NAMALWA (cell line): ENCODE data around the gene SDF2.
"Not testable (repeated sequence)": the region's sequence is repeated elsewhere in the genome, so short reads cannot be mapped to it uniquely, and the experiment has no call there.

ENCODE experiments used
- DNase-seq: peaks from one replicate; pipeline ENCODE4 v3.0.0-alpha.2; 2015; ENCODE audit warnings: low spot score

The SDF2 gene

DNA sequence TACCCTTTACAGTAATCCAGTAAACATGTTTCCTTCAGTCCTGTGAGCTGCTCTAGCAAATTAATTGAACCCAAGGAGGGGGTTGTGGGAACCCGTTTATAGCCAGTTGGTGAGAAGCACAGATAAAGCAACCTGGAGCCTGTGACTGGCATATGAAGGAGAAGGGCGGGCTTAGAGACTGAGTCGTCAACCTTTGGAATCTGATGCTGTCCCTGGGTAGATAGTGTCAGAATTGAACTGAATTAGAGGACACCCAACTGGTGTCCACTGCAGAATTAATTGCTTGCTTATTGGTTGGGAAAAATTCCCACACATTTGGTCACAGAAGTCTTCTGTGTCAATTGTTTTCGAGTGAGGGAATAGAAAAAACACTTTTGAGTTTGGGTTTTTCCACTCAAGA lies 34.9 kb downstream of the SDF2 start:
- no peak for DNase-seq

DNA sequence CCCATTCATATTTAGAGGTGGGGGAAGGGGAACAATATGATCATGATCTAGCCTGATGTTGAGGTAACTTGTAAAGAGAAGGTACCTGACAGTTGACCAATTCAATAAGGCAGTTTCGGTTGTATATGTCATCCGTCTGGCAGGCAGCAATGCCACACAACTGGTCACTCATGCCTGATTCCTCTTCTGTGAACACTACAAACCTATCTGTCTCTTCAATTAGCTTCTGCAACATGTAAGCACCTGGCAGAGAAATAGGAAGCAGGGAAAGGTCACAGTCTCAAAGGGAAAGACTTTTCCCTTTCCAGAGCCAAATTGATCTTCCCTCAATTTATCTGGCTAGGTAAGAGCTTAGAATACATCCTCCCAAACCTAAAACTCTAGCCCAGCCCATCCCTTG lies 37.6 kb downstream of the SDF2 start:
- no peak for DNase-seq

DNA sequence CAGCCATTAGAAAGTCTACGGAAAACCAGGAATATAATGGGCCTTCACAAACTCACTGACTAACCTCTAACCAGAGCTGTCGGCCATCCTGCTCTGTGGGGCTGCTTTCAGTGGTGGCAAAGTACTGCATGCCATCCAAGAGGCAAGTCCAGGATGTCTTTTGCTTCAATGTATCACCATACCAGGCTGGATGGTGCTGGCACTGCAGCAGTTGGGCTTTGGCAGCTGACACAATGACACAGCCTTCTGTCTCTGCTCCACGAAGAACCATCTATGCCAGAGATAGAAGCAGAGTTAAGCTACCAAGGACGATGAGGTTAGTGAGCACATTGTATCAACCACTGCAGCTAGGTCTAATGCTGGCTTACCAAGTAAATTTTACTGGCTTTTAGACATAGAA lies 38.0 kb downstream of the SDF2 start:
- DNase-seq, result no peak

- DNase-seq, result no peak
These were observed 39.5 kb downstream of the SDF2 start for GRCh38 chr17:28622186-28622585.

- DNase-seq, result no peak
These were observed 41.7 kb downstream of the SDF2 start for GRCh38 chr17:28620010-28620409.

DNA sequence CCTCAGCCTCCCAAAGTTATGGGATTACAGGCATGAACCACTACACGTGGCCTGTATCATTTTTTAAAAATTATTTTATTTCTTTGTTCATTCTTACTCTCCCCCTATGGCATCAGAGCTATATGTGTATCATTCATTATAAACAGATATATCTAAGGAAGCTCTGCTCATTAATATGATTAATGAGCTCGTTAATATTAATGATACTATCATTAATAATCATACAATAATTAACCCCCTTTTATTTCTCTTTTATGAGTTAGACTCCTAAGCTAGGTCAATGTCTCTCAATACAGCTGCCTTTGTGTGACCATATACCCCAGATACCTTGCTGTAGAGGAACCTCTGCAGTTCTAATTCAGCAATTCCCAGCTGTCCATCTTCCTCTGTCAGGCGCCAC lies 43.2 kb downstream of the SDF2 start:
- DNase-seq, result no peak

- DNase-seq, result no peak
These were observed 45.4 kb downstream of the SDF2 start for GRCh38 chr17:28616281-28616680.

DNA sequence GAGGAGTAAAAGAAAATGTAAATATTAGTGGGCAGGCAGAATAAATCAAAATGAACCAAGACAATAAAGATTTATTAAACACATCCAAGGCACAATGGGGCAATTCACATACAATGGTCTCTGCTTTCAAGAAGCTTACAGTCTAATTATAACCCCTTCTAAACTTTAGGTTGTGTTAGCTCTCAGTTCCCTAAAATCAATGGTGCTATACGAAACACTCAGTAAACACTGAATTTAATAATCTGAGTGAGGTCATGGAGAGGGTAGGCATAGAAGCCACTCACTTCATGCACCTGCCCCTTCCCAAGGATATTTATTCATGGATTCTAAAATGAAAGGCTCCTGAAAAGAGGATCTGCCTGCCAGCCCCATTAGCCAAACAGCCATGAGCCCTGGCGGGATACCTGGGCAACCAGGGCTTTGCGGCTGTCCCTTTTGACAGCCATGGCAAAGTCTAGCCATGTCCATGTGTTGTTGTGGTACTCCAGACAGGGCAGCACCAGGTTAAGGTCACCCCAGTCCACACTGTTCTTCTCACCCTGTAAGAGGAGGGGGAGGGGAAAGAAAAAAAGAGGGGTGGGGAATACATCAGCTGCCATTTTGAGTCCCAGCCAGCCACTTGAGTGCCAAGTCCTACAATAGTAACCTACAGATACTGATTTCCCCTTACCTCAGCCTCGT lies 46.3 kb downstream of the SDF2 start:
- DNase-seq, result no peak

- no peak for DNase-seq
These were observed 47.8 kb downstream of the SDF2 start, which contains the start of gene RSKR for GRCh38 chr17:28613931-28614381. RSKR (minus strand) TSS chr17:28614185; CDS start chr17:28614161, 24 bp downstream.

GRCh38 chr17:28612936-28613872 lies 48.5 kb downstream of the SDF2 start:
- peak; percentile 65 for DNase-seq

GRCh38 chr17:28612531-28612930 lies 49.2 kb downstream of the SDF2 start:
- peak; percentile 25 for DNase-seq

DNA sequence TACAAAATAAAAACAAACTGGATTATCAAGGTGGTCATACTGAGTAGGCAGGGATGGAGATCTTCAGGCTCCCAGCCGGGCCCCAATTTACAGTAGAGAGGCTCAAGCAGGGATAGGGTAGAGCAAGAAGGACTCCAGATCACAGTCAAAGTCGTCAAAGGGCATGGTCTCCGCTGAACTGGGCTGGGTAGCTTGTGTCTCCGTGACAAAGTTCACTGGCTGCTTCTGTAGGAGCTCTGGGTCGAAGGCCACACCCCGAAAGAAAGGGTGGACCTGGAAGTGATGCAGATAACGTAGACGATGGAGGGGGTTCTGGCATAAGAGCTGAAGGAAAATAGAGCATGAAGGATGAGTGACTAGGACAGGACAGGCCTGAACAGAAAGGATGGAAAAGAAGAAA lies 51.3 kb downstream of the SDF2 start:
- no peak for DNase-seq

DNA sequence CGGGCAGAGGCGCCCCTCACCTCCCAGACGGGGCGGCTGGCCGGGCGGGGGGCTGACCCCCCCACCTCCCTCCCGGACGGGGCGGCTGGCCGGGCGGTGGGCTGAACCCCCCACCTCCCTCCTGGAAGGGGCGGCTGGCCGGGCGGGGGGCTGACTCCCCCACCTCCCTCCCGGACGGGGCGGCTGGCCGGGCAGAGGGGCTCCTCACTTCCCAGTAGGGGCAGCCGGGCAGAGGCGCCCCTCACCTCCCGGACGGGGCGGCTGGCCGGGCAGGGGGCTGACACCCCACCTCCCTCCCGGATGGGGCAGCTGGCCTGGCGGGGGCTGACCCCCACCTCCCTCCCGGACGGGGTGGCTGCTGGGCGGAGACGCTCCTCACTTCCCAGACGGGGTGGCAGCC lies 57.7 kb downstream of the SDF2 start:
- not testable (repeated sequence) for DNase-seq

GRCh38 chr17:28599311-28600184 lies 62.2 kb downstream of the SDF2 start:
- DNase-seq, result peak; percentile 86

GRCh38 chr17:28598799-28599310 lies 62.9 kb downstream of the SDF2 start, which contains the start of gene SPAG5:
SPAG5 (minus strand) TSS chr17:28599025; CDS start chr17:28598946, 79 bp downstream.
- peak; percentile 97 for DNase-seq

DNA sequence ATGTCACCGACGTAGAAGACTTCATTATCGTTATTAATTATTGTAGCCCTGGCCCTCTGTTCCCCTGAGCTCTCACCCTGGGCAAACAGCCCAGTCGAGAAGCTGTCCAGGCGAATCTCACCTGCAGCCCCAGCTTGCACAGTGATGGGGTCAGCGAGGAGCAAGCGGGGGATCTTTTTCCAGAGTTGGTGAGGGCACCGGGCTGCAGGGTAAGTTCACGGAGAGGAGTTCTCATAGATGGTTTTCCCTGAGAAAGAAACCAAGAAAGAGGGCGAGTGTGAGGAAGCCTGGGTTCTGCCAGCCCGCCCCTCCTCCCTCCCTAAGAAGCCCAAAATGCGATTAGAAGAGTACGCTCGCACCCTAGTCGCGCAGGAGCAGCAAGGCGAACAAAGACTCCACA lies 63.3 kb downstream of the SDF2 start:
- DNase-seq, result peak; percentile 23
